Measurements from ENCODE around the gene BPIFA3. TPM values are rescaled to one million over a fixed set of nuclear protein-coding genes. Genes with fewer than 3 reads are reported as not detected.

Gene BPIFA3
- polyA plus RNA-seq, 3 donors, result not detected

- Histone ChIP-seq H2AFZ (ENCODE audit: insufficient read depth, low read depth, low read length, poor library complexity, severe bottlenecking) (no peak overlapping the region), H3K79me2 (ENCODE audit: insufficient read depth, low read length) (no peaks in the 10 kb centered on the region), H4K20me1 (ENCODE audit: insufficient read depth, low read length) (no peaks in the 10 kb centered on the region), H3K27me3 (ENCODE audit: control insufficient read depth in 2 of 2, insufficient read depth in 2 of 2, low read length in 2 of 2) (no peaks in the 10 kb centered on the region), H3K9ac (ENCODE audit: insufficient read depth, low read length, poor library complexity, severe bottlenecking) (no peak overlapping the region), H3K27ac (ENCODE audit: low read depth in 1 of 2, low read length in 2 of 2) (no peak overlapping the region), H3K36me3 (replicated peaks in 1 of 2; ENCODE audit: control insufficient read depth in 1 of 2, insufficient read depth in 2 of 2, low read length in 2 of 2) (no peaks in the 10 kb centered on the region), H3K4me3 (replicated peaks in 1 of 3; ENCODE audit: low read depth in 2 of 3, low read length in 3 of 3) (no peak overlapping the region), H3K9me3 (replicated peaks in 1 of 2; ENCODE audit: control insufficient read depth in 1 of 2, insufficient read depth in 1 of 2, low read length in 2 of 2) (no peaks in the 10 kb centered on the region), H3K4me1 (ENCODE audit: control insufficient read depth in 1 of 2, insufficient read depth in 2 of 2, low read length in 2 of 2) (no peaks in the 10 kb centered on the region), H3K4me2 (replicated peaks; ENCODE audit: extremely low read depth, low read length, poor library complexity, severe bottlenecking) (no peak overlapping the region)
- Mint-ChIP-seq H3K27me3 (ENCODE audit: low read depth in 3 of 3) (peaks cover 2 to 4% (median 3%) of the 10 kb centered on the region in 3 donors), H3K27ac (no peak overlapping the region), H3K36me3 (no peaks in the 10 kb centered on the region), H3K4me1 (no peaks in the 10 kb centered on the region), H3K9me3 (peaks cover 0 to 9% (median 2%) of the 10 kb centered on the region in 7 donors), H3K4me3 (no peak overlapping the region)
- 100% methylated on average over 1 of the region's 3 CpGs for WGBS (ENCODE audit: insufficient coverage)
- intact Hi-C loops (cut with micrococcal nuclease), result no loop called here
- no peak for DNase-seq
- TF ChIP-seq CTCF (IDR thresholded peaks at IDR 0.05), result no peak
These were observed 42.0 kb upstream of the BPIFA3 start for GRCh38 chr20:33175123-33175522.

GRCh38 chr20:33176101-33176500, 41.1 kb upstream of the BPIFA3 start:
- WGBS (ENCODE audit: insufficient coverage), result 86% methylated on average over 2 of the region's 3 CpGs
- Histone ChIP-seq H3K79me2 (ENCODE audit: insufficient read depth, low read length) (no peaks in the 10 kb centered on the region), H3K27me3 (ENCODE audit: control insufficient read depth in 2 of 2, insufficient read depth in 2 of 2, low read length in 2 of 2) (no peaks in the 10 kb centered on the region), H3K27ac (ENCODE audit: low read depth in 1 of 2, low read length in 2 of 2) (no peak overlapping the region), H3K36me3 (replicated peaks in 1 of 2; ENCODE audit: control insufficient read depth in 1 of 2, insufficient read depth in 2 of 2, low read length in 2 of 2) (no peaks in the 10 kb centered on the region), H3K9me3 (replicated peaks in 1 of 2; ENCODE audit: control insufficient read depth in 1 of 2, insufficient read depth in 1 of 2, low read length in 2 of 2) (no peaks in the 10 kb centered on the region), H4K20me1 (ENCODE audit: insufficient read depth, low read length) (no peaks in the 10 kb centered on the region), H3K4me1 (ENCODE audit: control insufficient read depth in 1 of 2, insufficient read depth in 2 of 2, low read length in 2 of 2) (no peaks in the 10 kb centered on the region), H3K4me3 (replicated peaks in 1 of 3; ENCODE audit: low read depth in 2 of 3, low read length in 3 of 3) (no peak overlapping the region), H3K9ac (ENCODE audit: insufficient read depth, low read length, poor library complexity, severe bottlenecking) (no peak overlapping the region), H3K4me2 (replicated peaks; ENCODE audit: extremely low read depth, low read length, poor library complexity, severe bottlenecking) (no peak overlapping the region), H2AFZ (ENCODE audit: insufficient read depth, low read depth, low read length, poor library complexity, severe bottlenecking) (no peak overlapping the region)
- Mint-ChIP-seq H3K36me3 (no peaks in the 10 kb centered on the region), H3K27me3 (ENCODE audit: low read depth in 3 of 3) (peaks cover 2 to 3% (median 2%) of the 10 kb centered on the region in 3 donors), H3K4me3 (no peak overlapping the region), H3K4me1 (no peaks in the 10 kb centered on the region), H3K9me3 (peaks cover 0 to 2% (median 0%) of the 10 kb centered on the region in 7 donors), H3K27ac (no peak overlapping the region)
- intact Hi-C loops (cut with micrococcal nuclease), result no loop called here
- TF ChIP-seq CTCF (IDR thresholded peaks at IDR 0.05), result no peak
- no peak for DNase-seq
